GM12865 (cell line): ENCODE data around the gene ETFB.

Source experiments
- DNase-seq: peaks from one replicate; pipeline ENCODE4 v3.0.0; 2010; ENCODE audit warnings: low read depth
- H3K4me3 ChIP-seq: 2 replicates; pipeline ENCODE4 v1.5.1; 2011; ENCODE audit warnings: mild to moderate bottlenecking, low read depth, low read length, control low read depth
- CTCF ChIP-seq: IDR thresholded peaks from 2 replicates; pipeline ENCODE4 v1.5.1; 2011; ENCODE audit warnings: low read length, control low read depth, low read depth, inconsistent platforms; ENCODE audit not compliant: insufficient read depth; ENCODE audit errors: missing control alignments

The ETFB gene

GRCh38 chr19:51326216-51327065 is 39.7 kb downstream of the ETFB start:
- no peak overlapping the region for H3K4me3 ChIP-seq
- DNase-seq, result no peak
- no peak for TF ChIP-seq CTCF

GRCh38 chr19:51325161-51325976 is 40.8 kb downstream of the ETFB start:
- DNase-seq, result no peak
- no peak for TF ChIP-seq CTCF
- H3K4me3 ChIP-seq, result no peak overlapping the region

GRCh38 chr19:51324167-51324481 is 42.1 kb downstream of the ETFB start:
- no peak for TF ChIP-seq CTCF
- DNase-seq, result no peak
- no peak overlapping the region for H3K4me3 ChIP-seq

- no peak for DNase-seq
- H3K4me3 ChIP-seq, result no peak overlapping the region
- no peak for TF ChIP-seq CTCF
Measured at GRCh38 chr19:51323481-51324166, 42.6 kb downstream of the ETFB start.

GRCh38 chr19:51321799-51322198 is 44.4 kb downstream of the ETFB start:
- no peak for TF ChIP-seq CTCF
- H3K4me3 ChIP-seq, result no peak overlapping the region
- DNase-seq, result no peak

- H3K4me3 ChIP-seq, result no peak overlapping the region
- no peak for DNase-seq
- no peak for TF ChIP-seq CTCF
Measured at GRCh38 chr19:51320280-51320657, 45.9 kb downstream of the ETFB start.
